HepG2 (cell line): ENCODE results near the gene AHSG. TPM values are rescaled to one million over a fixed set of nuclear protein-coding genes. Genes with fewer than 3 reads are reported as not detected.
A peak's percentile ranks its signal among the peaks of the same experiment; 100 is the strongest.

Experiments
- ASH2L ChIP-seq: fragments of 300-600, 200-600 bp; sonication (generic); IDR thresholded peaks from 2 replicates; pipeline ENCODE4 v1.7.0; 2017; ENCODE audit warnings: low read depth, mild to moderate bottlenecking, moderate library complexity, mixed read lengths, low read length; ENCODE audit not compliant: insufficient read length
- ATF7-NPFF ChIP-seq: sonication (generic); formaldehyde crosslinking; IDR thresholded peaks from 2 replicates; pipeline ENCODE4 v1.8.1; 2023; ENCODE audit warnings: mild to moderate bottlenecking, low read depth, missing genetic modification reagents, moderate library complexity
- BRD4 ChIP-seq: sonication (generic); formaldehyde crosslinking; IDR thresholded peaks from 2 replicates; pipeline ENCODE4 v1.4.0; 2020; ENCODE audit warnings: missing genetic modification reagents
- CEBPB ChIP-seq: IDR thresholded peaks from 2 replicates; pipeline ENCODE4 v1.6.1; 2011; ENCODE audit warnings: low read depth, low read length, improper control_type of control experiment, borderline replicate concordance
- HCFC1 ChIP-seq: fragments of 150-350 bp; IDR thresholded peaks from 2 replicates; pipeline ENCODE4 v1.6.1; 2014; ENCODE audit warnings: low read depth, low read length
- MLLT10 ChIP-seq: sonication (generic); formaldehyde crosslinking; IDR thresholded peaks from 2 replicates; pipeline ENCODE4 v1.4.0; 2020; ENCODE audit warnings: missing genetic modification reagents
- NFYB ChIP-seq: sonication (generic); formaldehyde crosslinking; IDR thresholded peaks from 2 replicates; pipeline ENCODE4 v1.4.0; 2020; ENCODE audit warnings: missing genetic modification reagents
- RFXANK ChIP-seq: IDR thresholded peaks from 2 replicates; pipeline ENCODE4 v1.6.1; 2016
- RNF2 ChIP-seq: fragments of 450-650 bp; conservative IDR thresholded peaks from 2 replicates; pipeline ENCODE4 v1.6.1; 2016; ENCODE audit warnings: low read depth
- SP2 ChIP-seq: sonication (generic); formaldehyde crosslinking; IDR thresholded peaks from 2 replicates; pipeline ENCODE4 v1.5.1; 2020; ENCODE audit warnings: mild to moderate bottlenecking, missing genetic modification reagents
- TEAD3 ChIP-seq: optimal IDR thresholded peaks from 2 replicates; pipeline ENCODE3; 2016; ENCODE audit warnings: borderline replicate concordance
- ZNF337 ChIP-seq: sonication (generic); formaldehyde crosslinking; IDR thresholded peaks from 2 replicates; pipeline ENCODE4 v1.5.1; 2020; ENCODE audit warnings: missing genetic modification reagents, low read depth, mild to moderate bottlenecking, borderline replicate concordance
- polyA plus RNA-seq, 8 experiments: library from polyadenylated mRNA; depleted of rRNA in 3 of 8; stranded (reverse) in 7 of 8; unstranded in 1 of 8; fragments of >200 nt; fragmentation: Illumina TruSeq in 4 of 8; extraction: Trizol in 4 of 8; gene quantifications; 2 replicates each; pipeline versions ENCODE4 v1.2.1 to v1.2.3, GENCODE V29; 2011 to 2016; ENCODE audit warnings: low read depth in 4 of 8, missing spikeins in 1 of 8, mixed read lengths in 1 of 8; ENCODE audit not compliant: insufficient read depth in 1 of 8
- total RNA-seq, 5 experiments: library from RNA; depleted of rRNA; stranded (reverse); fragments of >200 nt; fragmentation: Illumina TruSeq; extraction: Trizol; gene quantifications; 2 replicates each; pipeline ENCODE4 v1.2.3, GENCODE V29; 2016; ENCODE audit warnings: low read depth in 1 of 5
- TF ChIP-seq, protein P1 (sequence below): fragments of 450-650 bp; IDR thresholded peaks from 2 replicates; pipeline ENCODE4 v1.6.1; 2017; ENCODE audit warnings: mild to moderate bottlenecking
- TF ChIP-seq, protein P2 (sequence below): IDR thresholded peaks from 2 replicates; pipeline ENCODE4 v1.6.1; 2016; ENCODE audit warnings: missing compliant biosample characterization, missing genetic modification reagents, borderline replicate concordance
- TF ChIP-seq, protein P3 (sequence below): sonication (generic); formaldehyde crosslinking; IDR thresholded peaks from 2 replicates; pipeline ENCODE4 v1.5.0; 2020; ENCODE audit warnings: mild to moderate bottlenecking, missing genetic modification reagents, borderline replicate concordance
- TF ChIP-seq, protein P4 (sequence below): sonication (generic); formaldehyde crosslinking; IDR thresholded peaks from 2 replicates; pipeline ENCODE4 v1.5.1; 2020; ENCODE audit warnings: mild to moderate bottlenecking, missing genetic modification reagents, moderate library complexity

Gene AHSG
- total and polyA plus RNA-seq, 2 of the 13 experiments (the other 11 are each of a cell fraction or from before 2014, with no cell fraction given), result 2,043 to 19,152 TPM

DNA sequence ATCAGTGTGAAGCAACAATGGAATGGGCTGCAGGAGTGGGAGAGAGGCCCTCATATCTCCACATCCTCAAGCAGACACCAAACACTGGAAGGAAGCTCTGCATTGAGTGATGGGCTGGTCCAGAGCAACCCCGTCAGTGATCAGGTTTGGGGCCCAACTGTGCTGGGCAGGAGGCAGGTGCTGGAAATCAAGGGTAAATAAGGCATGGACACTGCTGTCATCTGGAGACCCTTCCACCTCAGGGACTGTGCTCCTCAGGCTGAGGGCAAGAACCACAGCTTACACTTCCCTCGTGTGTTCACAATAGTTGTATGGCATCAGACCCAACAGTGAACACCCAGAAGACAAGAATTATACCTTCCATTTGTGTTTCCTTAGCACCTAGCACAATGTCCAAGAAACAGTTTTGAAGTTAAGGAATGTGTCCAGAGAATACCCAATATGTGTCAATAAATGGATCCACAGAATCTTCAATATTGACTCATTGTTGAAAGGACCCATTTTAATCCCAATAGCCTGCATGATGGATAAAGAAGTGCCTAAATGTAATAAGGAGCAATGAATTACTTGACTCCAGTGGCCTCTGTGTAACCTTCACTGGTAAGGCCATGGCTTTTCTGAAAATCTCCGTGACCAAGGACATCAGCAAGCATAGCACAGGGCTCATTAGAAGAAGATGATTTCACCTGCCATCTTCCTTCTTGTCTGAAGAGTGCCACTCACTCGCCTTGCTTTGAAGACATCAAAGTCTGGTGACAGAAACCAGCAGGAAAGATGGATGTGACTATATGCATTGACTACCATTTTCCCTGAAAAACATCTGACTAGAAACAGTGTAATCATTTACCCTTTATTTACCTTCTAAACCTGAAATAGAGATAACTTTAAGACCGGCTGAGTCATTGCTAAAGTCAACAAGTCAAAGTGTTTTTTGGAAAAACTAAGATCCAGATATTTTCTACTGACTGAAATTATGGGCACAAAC is 7.0 kb upstream of the AHSG start (continued):
- no peak for TF ChIP-seq RFXANK
- TF ChIP-seq HCFC1, result no peak
- TF ChIP-seq NFYB, result no peak
- no peak for TF ChIP-seq RNF2
- TF ChIP-seq ASH2L, result peak; percentile 35
- TF ChIP-seq CEBPB, result no peak; the same call in 1 of the 2 replicates
- peak; percentile 56 for TF ChIP-seq TEAD3 (CRISPR knock-in tag)
- TF ChIP-seq, protein P1, sequence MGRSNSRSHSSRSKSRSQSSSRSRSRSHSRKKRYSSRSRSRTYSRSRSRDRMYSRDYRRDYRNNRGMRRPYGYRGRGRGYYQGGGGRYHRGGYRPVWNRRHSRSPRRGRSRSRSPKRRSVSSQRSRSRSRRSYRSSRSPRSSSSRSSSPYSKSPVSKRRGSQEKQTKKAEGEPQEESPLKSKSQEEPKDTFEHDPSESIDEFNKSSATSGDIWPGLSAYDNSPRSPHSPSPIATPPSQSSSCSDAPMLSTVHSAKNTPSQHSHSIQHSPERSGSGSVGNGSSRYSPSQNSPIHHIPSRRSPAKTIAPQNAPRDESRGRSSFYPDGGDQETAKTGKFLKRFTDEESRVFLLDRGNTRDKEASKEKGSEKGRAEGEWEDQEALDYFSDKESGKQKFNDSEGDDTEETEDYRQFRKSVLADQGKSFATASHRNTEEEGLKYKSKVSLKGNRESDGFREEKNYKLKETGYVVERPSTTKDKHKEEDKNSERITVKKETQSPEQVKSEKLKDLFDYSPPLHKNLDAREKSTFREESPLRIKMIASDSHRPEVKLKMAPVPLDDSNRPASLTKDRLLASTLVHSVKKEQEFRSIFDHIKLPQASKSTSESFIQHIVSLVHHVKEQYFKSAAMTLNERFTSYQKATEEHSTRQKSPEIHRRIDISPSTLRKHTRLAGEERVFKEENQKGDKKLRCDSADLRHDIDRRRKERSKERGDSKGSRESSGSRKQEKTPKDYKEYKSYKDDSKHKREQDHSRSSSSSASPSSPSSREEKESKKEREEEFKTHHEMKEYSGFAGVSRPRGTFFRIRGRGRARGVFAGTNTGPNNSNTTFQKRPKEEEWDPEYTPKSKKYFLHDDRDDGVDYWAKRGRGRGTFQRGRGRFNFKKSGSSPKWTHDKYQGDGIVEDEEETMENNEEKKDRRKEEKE, result no peak
- no peak for TF ChIP-seq MLLT10
- TF ChIP-seq, protein P2, sequence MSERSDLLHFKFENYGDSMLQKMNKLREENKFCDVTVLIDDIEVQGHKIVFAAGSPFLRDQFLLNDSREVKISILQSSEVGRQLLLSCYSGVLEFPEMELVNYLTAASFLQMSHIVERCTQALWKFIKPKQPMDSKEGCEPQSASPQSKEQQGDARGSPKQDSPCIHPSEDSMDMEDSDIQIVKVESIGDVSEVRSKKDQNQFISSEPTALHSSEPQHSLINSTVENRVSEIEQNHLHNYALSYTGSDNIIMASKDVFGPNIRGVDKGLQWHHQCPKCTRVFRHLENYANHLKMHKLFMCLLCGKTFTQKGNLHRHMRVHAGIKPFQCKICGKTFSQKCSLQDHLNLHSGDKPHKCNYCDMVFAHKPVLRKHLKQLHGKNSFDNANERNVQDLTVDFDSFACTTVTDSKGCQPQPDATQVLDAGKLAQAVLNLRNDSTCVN (CRISPR knock-in tag), result no peak
- TF ChIP-seq SP2 (CRISPR knock-in tag), result no peak
- TF ChIP-seq, protein P3, sequence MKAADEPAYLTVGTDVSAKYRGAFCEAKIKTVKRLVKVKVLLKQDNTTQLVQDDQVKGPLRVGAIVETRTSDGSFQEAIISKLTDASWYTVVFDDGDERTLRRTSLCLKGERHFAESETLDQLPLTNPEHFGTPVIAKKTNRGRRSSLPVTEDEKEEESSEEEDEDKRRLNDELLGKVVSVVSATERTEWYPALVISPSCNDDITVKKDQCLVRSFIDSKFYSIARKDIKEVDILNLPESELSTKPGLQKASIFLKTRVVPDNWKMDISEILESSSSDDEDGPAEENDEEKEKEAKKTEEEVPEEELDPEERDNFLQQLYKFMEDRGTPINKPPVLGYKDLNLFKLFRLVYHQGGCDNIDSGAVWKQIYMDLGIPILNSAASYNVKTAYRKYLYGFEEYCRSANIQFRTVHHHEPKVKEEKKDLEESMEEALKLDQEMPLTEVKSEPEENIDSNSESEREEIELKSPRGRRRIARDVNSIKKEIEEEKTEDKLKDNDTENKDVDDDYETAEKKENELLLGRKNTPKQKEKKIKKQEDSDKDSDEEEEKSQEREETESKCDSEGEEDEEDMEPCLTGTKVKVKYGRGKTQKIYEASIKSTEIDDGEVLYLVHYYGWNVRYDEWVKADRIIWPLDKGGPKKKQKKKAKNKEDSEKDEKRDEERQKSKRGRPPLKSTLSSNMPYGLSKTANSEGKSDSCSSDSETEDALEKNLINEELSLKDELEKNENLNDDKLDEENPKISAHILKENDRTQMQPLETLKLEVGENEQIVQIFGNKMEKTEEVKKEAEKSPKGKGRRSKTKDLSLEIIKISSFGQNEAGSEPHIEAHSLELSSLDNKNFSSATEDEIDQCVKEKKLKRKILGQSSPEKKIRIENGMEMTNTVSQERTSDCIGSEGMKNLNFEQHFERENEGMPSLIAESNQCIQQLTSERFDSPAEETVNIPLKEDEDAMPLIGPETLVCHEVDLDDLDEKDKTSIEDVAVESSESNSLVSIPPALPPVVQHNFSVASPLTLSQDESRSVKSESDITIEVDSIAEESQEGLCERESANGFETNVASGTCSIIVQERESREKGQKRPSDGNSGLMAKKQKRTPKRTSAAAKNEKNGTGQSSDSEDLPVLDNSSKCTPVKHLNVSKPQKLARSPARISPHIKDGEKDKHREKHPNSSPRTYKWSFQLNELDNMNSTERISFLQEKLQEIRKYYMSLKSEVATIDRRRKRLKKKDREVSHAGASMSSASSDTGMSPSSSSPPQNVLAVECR (CRISPR knock-in tag), result no peak; the same call in 1 of the 2 replicates
- peak; percentile 77 for TF ChIP-seq BRD4
- TF ChIP-seq ATF7-NPFF, result no peak
- TF ChIP-seq ZNF337 (CRISPR knock-in tag), result 0 out of 2 replicates have a peak, but pooled peaks have one; percentile 41
- TF ChIP-seq, protein P4, sequence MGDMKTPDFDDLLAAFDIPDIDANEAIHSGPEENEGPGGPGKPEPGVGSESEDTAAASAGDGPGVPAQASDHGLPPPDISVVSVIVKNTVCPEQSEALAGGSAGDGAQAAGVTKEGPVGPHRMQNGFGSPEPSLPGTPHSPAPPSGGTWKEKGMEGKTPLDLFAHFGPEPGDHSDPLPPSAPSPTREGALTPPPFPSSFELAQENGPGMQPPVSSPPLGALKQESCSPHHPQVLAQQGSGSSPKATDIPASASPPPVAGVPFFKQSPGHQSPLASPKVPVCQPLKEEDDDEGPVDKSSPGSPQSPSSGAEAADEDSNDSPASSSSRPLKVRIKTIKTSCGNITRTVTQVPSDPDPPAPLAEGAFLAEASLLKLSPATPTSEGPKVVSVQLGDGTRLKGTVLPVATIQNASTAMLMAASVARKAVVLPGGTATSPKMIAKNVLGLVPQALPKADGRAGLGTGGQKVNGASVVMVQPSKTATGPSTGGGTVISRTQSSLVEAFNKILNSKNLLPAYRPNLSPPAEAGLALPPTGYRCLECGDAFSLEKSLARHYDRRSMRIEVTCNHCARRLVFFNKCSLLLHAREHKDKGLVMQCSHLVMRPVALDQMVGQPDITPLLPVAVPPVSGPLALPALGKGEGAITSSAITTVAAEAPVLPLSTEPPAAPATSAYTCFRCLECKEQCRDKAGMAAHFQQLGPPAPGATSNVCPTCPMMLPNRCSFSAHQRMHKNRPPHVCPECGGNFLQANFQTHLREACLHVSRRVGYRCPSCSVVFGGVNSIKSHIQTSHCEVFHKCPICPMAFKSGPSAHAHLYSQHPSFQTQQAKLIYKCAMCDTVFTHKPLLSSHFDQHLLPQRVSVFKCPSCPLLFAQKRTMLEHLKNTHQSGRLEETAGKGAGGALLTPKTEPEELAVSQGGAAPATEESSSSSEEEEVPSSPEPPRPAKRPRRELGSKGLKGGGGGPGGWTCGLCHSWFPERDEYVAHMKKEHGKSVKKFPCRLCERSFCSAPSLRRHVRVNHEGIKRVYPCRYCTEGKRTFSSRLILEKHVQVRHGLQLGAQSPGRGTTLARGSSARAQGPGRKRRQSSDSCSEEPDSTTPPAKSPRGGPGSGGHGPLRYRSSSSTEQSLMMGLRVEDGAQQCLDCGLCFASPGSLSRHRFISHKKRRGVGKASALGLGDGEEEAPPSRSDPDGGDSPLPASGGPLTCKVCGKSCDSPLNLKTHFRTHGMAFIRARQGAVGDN, result peak; percentile 65
